ENCODE data around the gene SBK3.
A peak's percentile ranks its signal among the peaks of the same experiment; 100 is the strongest.
"Not testable (repeated sequence)": the region's sequence is repeated elsewhere in the genome, so short reads cannot be mapped to it uniquely, and the experiment has no call there.

The SBK3 gene

DNA sequence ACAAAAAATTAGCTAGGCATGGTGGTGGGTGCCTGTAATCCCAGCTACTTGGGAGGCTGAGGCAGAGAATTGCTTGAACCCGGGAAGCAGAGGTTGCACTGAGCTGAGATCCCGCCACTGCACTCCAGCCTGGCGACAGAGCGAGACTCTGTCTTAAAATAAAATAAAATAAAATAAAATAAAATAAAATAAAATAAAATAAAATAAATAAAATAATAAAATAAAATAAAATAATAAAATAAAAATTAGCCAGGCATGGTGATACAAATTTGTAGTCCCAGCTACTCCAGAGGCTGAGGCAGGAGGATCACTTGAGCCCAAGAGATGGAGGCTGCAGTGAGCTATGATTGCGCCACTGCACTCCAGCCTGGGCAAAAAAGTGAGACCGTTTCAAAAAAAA is 28.6 kb upstream of the SBK3 start:
- FAIRE-seq, result not testable (repeated sequence)

DNA sequence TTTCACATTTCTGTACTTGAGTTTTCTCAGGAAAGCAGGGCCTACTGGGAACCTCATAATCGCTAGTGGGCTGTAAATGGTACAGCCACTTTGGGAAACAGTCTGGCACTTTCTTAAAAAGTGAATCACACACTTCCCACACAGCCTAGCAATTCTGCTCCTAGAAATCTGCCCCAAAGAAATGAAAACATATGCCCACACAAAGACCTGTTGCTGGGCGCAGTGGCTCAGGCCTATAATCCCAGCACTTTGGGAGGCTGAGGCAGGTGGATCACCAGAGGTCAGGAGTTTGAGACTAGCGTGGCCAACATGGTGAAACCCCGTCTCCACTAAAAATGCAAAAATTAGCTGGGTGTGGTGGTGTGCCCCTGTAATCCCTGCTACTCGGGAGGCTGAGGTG is 24.1 kb upstream of the SBK3 start:
- FAIRE-seq, result not testable (repeated sequence)

DNA sequence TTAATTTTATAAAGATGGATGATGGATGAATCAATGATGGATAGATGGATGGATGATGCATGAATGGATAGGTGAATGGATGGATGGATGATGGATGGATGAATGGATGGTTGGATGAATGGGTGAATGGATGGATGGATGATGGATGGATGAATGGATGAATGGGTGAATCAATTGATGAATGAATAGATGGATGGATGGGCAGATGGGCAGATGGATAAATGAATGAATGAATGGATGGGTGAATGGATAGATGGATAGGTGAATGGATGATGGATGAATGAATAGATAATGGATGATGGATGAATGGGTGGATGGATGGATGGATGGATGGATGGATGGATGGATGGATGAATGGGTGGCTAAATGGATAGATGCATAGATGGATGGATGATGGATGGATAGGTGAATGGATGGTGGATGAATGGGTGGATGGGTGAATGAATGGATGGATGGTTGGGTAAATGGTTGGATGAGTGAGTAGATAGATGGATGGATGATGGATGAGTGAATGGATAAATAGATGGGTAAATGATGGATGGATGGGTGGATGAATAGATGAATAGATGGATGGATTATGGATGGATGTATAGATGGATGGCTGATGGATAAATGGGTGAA is 22.5 kb upstream of the SBK3 start:
- FAIRE-seq, result no peak

DNA sequence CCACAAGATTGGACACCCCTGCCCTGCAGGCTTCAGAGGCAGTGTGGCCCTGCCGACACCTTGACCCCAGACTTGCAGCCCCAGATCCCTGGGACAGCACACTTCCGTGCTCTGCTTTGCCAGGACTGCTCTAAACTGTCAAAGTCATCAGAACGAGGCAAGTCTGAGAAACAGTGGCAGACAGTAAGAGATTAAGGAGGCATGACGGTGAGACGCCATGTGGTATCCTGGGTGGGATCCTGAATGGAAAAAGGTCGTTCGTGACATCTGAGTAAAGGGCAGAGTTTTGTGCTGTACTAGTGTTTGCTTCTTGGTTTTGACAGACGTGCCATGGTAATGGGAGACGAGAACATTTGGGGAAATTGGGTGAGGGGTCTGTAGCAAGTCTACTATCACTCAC is 21.5 kb upstream of the SBK3 start:
- no peak for FAIRE-seq

DNA sequence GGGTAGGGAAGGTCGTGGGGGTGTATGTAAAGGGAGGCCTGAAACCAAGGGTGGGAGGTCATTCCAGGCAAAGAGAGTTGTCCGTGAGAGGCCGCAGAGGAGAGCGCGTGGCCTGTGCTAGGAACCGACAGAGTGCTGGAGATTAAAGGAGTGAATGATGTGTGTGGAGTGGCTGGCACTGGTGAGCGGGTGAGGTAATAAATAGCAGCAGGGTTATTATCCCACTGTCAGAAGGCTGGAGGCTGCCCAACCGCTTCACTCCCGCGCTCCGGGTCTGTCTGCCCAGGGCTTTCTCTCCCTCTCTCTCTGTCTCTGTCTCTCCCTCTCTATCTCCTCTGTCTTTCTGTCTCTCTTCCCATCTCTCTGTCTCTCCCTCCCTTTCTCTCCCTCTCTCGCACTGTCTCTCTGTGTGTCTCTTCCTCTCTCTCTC is 17.9 kb upstream of the SBK3 start:
- FAIRE-seq, result no peak

DNA sequence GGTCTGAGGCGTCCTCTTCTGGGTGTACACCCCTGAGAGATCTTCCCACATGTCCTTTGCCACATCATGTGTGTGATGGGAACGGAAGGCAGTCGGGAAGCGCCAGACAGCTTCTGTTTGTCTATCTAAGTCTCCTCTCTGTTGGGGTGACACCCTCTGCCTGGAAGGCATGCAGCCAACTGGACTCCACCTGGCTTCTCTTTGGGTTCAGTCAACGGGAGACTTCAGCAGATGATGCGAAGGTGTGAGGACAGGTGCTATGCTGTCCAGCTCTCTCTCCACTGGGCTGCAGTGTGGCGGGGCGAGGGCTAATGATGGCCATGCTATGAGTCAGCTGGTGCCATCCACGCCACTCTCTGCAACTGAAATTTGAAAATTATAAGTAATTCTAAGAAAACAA is 14.3 kb upstream of the SBK3 start:
- FAIRE-seq, result no peak

DNA sequence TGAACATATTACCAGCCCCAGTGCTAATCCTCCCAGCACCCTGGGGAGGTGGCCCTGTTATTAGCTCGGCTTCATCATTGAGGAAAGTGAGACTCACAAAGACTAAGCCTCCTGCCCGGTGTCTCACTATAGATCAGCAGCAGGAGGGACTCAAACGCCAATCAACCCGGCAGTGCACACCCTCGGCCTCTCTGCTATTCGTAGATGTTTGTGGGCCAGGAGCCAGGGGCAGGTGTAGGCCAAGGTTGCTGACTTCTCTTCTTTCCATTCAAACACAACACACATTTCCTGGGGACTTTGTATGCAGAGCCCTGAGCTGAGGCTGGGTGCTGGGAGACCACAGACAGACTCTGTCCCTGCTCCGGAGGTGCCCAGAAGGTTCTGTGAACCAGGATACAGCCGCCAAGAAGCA is 9.4 kb upstream of the SBK3 start:
- no peak for FAIRE-seq

DNA sequence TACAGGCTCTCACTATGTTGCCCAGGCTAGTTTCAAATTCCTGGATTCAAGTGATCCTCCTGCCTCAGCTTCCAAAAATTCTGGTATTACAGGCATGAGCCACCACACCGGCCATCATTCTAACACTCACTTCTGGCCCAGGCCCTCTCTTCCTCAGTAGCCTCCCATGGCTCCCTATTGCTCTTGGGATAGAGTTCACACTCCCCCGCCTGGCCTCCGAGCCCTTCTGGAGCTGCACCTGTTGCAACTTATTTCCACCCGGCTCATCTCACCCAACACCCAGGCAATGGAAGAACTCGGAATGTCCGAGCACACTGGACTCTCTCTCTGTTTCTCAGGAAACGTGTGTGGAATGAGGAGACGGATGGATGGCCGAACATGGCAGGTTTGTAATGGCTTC is 9.0 kb upstream of the SBK3 start:
- no peak for FAIRE-seq

DNA sequence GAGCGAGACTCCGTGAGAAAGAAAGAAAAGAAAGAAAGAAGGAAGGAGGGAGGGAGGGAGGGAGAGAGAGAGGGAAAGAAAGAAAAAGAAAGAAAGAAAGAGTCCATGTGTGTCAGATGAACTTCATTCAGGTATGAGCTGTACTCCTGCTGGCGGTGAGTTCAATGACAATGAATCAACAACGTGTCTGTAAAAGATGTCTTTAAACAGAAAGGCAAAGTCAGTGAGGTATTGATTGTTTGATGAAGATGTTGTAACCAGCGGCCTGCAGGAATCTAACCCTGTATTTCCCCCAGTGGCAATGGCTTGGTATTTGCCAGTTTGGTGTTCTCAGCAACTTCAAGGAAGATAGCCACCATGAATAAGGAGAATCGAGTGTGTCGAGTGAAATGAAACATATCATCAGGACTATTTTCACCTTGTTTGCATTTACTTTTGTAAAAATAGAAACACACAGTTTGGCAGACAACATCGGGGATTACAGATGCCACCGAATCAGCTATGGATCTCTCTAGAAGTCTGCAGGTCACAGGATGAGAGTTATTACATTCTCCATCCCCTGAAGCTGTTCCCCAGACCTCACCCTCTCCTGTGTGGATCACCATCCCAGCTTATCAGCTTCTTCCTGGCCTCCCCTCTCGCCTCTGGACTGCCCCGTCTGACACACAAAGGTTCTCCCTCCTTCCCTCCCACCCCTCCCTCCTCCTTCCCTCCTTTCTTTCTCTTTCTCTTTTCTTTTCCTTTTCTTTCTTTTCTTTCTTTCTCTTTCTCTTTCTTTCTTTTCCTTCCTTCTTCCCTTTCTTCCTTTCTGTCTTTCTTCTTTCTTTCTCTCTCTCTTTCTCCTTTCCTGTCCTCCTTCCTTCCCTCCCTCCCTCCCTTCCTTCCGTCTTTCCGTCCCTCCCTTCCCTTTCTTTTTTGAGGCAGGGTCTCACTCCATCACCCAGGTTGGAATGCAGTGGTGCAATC is 8.2 kb upstream of the SBK3 start:
- no peak for FAIRE-seq

DNA sequence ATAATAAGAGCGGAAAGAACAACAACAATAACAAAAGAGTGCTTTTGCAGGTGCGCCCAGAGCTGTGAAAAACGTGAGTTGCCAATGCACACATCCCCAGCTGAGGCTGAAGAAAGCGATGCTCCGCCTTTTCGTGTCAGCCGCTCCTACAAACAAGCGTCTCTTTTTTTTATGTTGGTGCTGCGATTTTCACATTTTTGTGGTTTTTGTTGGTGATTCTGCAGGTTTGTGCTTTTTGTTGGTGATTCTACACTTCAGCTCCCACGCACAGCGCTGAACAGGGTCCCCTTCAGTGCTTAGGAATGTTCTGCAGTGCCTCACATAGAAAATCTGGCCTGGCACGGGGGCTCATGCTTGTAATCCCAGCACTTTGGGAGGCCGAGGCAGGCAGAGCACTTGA is 7.3 kb upstream of the SBK3 start:
- FAIRE-seq, result no peak

DNA sequence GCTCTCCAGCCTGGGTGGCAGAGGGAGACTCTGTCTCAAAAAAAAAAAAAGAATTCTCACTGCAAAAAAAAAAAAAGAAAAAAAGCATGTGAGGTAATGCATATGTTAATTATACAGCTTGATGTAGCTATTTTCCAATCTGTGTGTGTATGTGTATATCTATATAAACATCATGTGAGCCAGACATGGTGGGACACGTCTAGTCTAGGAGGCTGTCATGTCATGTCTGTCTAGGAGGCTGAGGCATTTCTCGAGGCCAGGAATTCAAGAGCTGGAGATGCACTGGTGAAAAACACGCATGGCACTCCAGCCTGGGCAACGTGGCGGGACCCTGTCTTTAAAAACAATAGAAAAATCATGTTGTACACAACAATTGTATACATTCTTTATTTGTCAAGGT is 6.9 kb upstream of the SBK3 start:
- no peak for FAIRE-seq

DNA sequence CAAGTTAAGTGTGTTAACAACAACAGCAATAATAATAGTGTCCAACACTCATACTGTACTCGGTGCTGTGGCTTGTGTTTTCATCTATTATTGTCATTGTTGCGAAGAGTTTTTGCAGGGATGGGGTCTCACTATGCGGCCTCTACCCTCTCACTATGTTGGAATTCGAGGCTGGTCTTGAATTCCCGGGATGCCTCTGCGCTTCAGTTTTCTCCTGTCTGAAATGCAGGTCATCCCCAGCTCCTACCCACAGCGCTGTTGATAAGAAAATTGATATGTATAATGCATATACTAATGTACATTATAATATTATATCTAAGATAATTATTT is 4.9 kb upstream of the SBK3 start:
- no peak for FAIRE-seq

DNA sequence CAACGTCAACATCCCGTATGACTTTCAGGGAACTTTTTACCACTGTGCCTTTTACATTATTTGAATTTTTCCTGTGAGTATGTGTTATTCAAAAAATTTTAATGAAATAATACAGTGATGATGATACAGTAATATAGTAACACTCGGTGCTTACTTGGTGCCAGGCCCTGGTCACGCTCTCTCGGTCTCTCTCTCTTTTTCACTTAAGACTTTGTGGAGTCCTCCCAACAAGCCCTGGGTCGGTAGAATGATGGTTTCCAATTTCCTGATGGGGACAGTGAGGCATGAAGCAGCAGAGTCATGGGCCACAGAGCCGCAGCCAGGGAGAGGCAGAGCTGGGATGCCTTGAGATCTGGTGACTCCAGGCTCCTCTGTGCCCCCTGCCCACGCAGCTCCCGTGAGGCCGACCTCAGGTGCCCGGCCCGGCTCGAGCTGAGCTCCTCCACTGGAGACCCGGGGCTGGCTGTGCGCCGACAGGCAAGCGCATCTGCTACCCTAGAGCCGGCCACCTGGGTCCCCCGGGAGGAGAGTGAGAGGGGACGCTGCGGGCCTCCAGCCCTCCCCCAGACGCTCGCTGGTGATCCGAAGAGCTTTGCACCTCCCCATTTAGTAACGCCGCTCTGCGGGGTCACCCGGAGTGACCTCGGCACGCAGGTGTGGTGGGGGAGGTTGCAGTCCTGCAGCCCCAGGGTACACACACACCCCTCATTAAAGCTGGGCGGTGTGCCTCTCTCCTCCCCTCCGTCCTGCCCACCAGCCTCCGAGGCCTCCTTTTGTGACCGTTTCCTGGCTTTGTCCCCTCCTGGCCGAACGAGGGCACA is 4.4 kb upstream of the SBK3 start:
- FAIRE-seq, result peak; percentile 94

DNA sequence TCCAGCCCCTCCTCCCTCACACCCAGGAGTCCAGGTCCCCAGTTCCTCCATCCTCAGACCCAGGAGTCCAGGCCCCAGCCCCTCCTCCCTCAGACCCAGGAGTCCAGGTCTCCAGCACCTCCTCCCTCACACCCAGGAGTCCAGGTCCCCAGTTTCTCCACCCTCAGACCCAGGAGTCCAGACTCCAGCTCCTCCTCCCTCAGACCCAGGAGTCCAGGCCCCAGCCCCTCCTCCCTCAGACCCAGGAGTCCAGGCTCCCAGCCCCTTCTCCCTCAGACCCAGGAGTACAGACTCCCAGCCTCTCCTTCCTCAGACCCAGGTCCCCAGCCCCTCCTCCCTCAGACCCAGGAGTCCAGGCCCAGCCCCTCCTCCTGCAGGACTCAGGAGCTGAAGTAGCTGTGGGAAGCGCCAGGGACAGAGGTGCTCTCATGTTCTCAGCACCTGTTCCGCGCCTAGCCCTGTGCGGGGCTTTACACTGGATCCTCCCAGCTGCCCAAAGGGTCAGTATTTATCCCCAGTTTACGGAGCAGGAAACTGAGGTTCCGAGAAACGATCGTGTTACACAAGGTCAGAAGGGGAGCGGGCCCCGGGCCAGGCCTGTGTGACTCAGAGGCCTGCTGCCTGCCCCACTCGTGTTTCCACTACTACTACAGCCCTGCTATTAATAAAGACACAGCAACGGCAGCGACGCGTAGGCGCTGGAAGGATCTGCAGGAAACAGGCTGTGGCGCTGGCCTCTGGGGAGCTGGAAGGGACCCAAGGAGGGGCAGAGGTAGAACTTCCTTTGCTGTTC is 1.7 kb upstream of the SBK3 start:
- no peak for FAIRE-seq

DNA sequence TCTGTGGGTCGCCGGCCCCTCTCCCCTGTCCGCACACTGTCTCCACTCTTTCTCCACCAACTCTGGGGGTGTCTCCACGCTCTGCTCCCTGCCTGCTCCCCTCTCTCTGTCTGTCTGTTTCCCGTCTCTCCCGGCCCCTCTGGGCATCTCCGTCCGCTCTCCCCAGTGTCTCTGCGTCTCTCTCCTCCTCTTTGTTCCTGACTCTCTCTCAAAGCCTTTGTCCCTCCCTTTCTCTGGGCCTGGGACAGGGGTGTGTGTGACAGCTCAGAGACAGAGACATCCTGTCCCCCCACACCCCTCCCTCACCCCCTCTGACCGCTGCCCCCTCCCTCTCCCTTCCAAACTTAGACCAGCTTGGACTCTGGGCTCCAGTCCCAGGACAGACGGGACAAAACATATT is 668 bp upstream of the SBK3 start:
- FAIRE-seq, result no peak

DNA sequence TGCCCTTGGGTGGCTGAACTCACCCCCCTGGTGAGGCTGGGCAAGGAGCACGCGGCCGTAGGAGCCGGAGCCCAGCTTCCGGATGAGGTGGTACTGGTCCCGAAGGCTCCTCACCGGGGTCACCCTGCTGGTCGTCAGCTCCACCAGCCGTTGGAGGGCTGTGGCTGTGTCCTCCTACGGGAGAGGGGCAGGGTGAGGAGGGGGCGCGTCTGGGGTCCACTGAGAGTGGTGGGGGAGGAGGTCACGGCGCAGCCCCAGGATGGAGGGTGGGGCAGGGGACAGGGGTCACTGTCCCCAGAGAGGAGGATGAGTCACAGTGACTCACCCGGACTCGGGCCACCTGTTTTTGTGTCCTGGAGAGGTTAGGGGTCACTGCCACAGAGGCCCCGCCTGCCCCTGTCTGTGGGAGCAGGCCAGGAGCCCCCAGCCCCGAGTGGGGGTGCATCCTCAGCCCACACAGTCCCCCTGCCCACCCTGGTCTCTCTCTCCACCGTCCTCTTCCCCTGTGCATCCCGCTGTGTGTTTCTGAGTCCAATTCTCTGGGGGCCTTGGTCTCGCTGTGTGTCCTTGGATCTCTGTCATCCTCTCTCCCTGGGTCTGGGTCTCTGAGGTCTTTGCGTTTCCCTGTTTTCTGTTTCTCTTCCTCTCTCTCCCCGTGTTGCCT is 435 bp downstream of the SBK3 start:
- FAIRE-seq, result no peak

DNA sequence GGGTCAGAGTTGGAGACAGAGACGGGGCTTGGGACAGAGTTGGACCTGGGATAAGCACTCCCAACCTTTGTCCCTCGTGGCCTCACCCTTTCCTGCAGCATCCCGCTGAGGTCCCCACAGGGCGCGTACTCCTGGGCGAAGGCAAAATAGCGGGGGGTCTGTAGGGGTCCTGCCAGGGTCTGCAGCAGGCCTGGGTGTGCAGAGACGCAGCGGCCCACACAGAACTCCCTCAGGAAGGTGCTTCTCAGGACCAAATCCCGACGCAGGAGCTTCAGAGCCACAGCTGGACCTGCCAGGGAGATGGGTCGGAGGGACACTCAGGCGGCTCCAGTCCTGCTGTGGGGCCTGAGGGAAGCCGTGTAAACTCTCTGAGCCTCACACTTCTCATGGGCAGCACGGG is 1.3 kb downstream of the SBK3 start:
- no peak for FAIRE-seq

DNA sequence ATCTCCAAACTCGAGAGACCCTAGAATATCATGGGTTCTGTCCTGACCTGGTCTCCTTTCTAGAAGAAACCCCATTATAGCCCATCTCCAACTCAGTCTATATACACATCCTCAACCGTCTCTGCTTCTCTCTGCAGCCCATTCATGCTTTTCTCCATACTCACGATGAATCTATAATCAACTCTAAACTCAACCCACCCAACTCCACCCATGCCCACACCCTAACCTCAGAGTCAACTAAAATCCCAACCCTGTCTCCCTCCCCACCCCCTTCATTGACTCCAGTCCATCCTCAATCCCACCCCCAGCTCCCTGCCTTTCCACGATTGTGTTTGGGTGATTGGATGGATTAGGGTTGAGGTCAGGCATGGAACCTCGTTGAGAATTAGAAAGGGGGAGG is 1.8 kb downstream of the SBK3 start:
- FAIRE-seq, result no peak

DNA sequence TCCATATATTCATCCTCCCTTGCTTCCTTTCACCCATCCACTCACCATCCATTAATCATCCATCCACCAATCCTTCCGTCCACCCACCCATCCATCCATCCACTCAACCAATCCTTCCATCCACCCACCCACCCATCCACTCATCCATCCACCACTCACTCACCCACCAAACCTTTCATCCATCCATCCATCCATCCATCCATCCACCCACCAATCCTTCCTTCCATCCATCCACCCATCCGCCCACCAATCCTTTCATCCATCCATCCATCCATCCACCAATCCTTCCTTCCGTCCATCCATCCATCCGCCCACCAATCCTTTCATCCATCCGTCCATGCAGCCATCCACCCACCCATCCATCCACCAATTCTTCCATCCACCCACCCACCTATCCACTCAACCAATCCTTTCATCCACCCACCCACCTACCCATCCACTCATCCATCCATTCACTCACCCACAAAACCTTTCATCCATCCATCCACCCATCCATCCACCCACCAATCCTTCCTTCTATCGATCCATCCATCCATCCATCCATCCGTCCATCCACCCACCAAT is 3.0 kb downstream of the SBK3 start:
- no peak for FAIRE-seq

DNA sequence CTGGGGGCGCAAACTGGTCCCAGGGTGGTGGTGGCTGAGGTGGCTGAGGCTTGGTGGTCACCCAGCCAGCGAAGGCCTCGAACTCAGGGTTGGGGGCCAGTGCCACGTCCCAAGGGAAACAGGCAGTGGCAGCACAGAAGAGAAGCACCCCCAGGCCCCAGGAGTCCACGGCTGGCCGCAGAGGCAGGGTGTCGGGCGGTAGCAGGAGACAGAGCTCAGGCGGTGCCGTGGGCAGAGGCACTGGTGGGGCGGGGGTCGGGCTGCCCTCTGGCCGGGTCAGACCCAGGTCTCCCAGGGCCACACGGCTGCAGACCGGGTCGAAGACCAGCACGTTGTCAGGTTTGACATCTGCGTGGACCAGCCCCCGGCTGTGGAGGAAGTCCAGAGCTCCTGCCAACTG is 4.3 kb downstream of the SBK3 start:
- no peak for FAIRE-seq

DNA sequence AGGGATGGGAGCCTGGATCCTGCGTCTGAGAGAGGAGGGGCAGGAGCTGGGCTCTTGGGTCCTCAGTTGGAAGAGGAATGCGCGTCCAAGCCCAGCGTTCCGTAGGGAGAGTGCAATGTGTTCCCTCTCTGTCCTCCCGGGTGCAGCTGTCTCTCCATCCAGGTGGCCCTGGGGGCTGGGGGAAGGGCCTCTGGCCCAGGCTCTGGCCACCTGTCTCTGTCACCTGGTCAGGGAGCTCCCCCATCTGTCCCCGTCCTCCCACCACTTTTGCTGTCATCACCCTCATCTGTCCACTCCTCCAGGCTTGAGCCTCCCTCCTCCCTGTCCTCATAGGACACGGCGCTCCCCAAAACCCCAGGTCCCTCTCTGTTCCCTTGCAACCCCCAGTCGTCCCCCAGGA is 4.7 kb downstream of the SBK3 start:
- no peak for FAIRE-seq
